ENCODE data around the gene PRKG1. TPM values are rescaled to one million over a fixed set of nuclear protein-coding genes. Genes with fewer than 3 reads are reported as not detected.

Gene PRKG1
- total and polyA plus RNA-seq, 2 of the 8 experiments (the other 6 are each of a cell fraction or from before 2014, with no cell fraction given) = 4.2 to 15.2 TPM

- Histone ChIP-seq H3K4me3 (ENCODE audit: extremely low read depth in 1 of 4, insufficient read depth in 2 of 4, low read depth in 3 of 4, low read length in 4 of 4) (no peak overlapping the region), H3K27ac (ENCODE audit: low read depth, low read length) (no peak overlapping the region), H4K5ac (ENCODE audit: insufficient read length, low read depth, low read length) (no peak overlapping the region), H3K9ac (replicated peaks in 1 of 4; ENCODE audit: extremely low read depth in 1 of 4, low read depth in 3 of 4, low read length in 3 of 4) (no peak overlapping the region), H3K18ac (ENCODE audit: extremely low read depth, low read length) (no peak overlapping the region), H3K23ac (ENCODE audit: insufficient read length) (no peak overlapping the region), H2BK5ac (ENCODE audit: low read depth, low read length) (no peak overlapping the region), H3K79me1 (ENCODE audit: low read depth, low read length) (no peaks in the 10 kb centered on the region), H4K8ac (ENCODE audit: extremely low read depth, insufficient read depth, low read length) (no peak overlapping the region), H2BK15ac (ENCODE audit: low read length) (no peak overlapping the region), H4K91ac (replicated peaks; ENCODE audit: insufficient read length, low read length) (no peak overlapping the region), H3K79me2 (ENCODE audit: control insufficient read depth in 1 of 2, insufficient read depth in 2 of 2, low read length in 2 of 2) (no peaks in the 10 kb centered on the region), H2BK20ac (ENCODE audit: low read length) (no peak overlapping the region), H3K4ac (replicated peaks; ENCODE audit: insufficient read length, low read depth, low read length) (no peak overlapping the region), H3K9me3 (ENCODE audit: insufficient read depth in 2 of 2, low read depth in 1 of 2, low read length in 1 of 2) (no peaks in the 10 kb centered on the region), H3K4me1 (replicated peaks in 1 of 4; ENCODE audit: control insufficient read depth in 3 of 4, insufficient read depth in 4 of 4, low read length in 3 of 4) (peaks cover 0 to 8% (median 4%) of the 10 kb centered on the region in 4 experiments; a peak in 5 of 7 replicates), H3K27me3 (replicated peaks in 1 of 4; ENCODE audit: control insufficient read depth in 3 of 4, extremely low read depth in 1 of 4, insufficient read depth in 3 of 4, low read length in 3 of 4) (no peaks in the 10 kb centered on the region), H2AFZ (ENCODE audit: low read length) (no peak overlapping the region), H3K23me2 (ENCODE audit: low read depth, low read length) (no peaks in the 10 kb centered on the region), H2AK5ac (ENCODE audit: low read depth, low read length) (no peak overlapping the region), H4K20me1 (replicated peaks in 1 of 2; ENCODE audit: control insufficient read depth in 1 of 2, insufficient read depth in 2 of 2, low read length in 2 of 2) (no peaks in the 10 kb centered on the region), H3K36me3 (ENCODE audit: control insufficient read depth in 2 of 4, insufficient read depth in 4 of 4, low read length in 3 of 4) (no peaks in the 10 kb centered on the region), H3K14ac (ENCODE audit: insufficient read length) (no peak overlapping the region), H3K56ac (replicated peaks; ENCODE audit: insufficient read length, low read depth, low read length) (no peak overlapping the region), H2BK120ac (replicated peaks; ENCODE audit: low read depth, low read length) (no peak overlapping the region), H2BK12ac (ENCODE audit: low read depth, low read length) (no peak overlapping the region), H3K4me2 (ENCODE audit: insufficient read depth in 1 of 2, low read depth in 2 of 2, low read length in 2 of 2) (no peak overlapping the region)
- FAIRE-seq (no peak), DNase-seq (ENCODE audit: low read depth in 1 of 2, low spot score in 2 of 2) (no peak)
- ChIA-PET CTCF (ENCODE audit: partially characterized antibody) (no interaction called here), POLR2A (ENCODE audit: partially characterized antibody) (interaction anchor here (0.6 kb wide), 1 partner anchor 11 kb away, joined by 3 read pairs; no protein-coding TSS in a partner anchor)
- WGBS, 2 experiments (ENCODE audit: extremely low coverage in 1 of 2, insufficient coverage in 1 of 2, insufficient read length in 1 of 2, insufficient replicate concordance in 2 of 2, low coverage in 1 of 2, low lambda C conversion rate in 2 of 2, missing lambda C conversion rate in 1 of 2) = 86% methylated on average over 4 of the region's 4 CpGs; no CpG with 5 or more reads in 1 of the 2 experiments
- TF ChIP-seq GABPA (IDR thresholded peaks at IDR 0.05; ENCODE audit: borderline replicate concordance, insufficient read depth, low read length) (no peak), BRCA1 (IDR thresholded peaks at IDR 0.05; ENCODE audit: low read depth, low read length) (no peak), YY1 (IDR thresholded peaks at IDR 0.05; ENCODE audit: low read depth, low read length) (no peak), SUZ12 (IDR thresholded peaks at IDR 0.05; ENCODE audit: low read length) (no peak), HDAC6 (IDR thresholded peaks at IDR 0.05; ENCODE audit: low read depth, low read length) (no peak)
Measured at GRCh38 chr10:51227897-51228713, 153.8 kb downstream of the PRKG1 start.

Data from H1 (cell line).